ENCODE measurements around the gene AP3S2.
"Not testable (repeated sequence)": the region's sequence is repeated elsewhere in the genome, so short reads cannot be mapped to it uniquely, and the experiment has no call there.

Gene AP3S2

DNA sequence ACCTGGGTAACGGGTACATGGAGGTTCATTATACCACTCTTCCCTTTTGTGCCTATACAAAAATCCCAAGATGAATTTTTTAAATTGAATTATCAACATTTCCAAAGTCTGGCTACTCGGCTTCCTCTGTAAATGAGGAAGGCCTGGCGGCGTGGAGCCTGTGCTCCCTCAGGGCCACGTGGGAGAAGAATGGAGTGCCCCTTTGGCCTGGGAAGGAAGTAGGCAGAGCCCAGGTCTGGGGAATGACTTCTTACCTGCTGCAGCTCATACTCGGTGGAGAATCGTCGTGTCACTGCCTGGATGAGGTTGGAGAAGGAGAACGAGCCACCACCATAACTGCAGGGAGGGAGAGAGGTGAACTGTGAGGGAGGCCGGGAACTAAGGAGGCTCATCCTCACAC lies 103.6 kb downstream of the AP3S2 start:
- H3K4me3 ChIP-seq (ENCODE audit: low read length), result no peak overlapping the region
- no peak for TF ChIP-seq ZNF274 (IDR thresholded peaks at IDR 0.05; ENCODE audit: low read depth, low read length)

DNA sequence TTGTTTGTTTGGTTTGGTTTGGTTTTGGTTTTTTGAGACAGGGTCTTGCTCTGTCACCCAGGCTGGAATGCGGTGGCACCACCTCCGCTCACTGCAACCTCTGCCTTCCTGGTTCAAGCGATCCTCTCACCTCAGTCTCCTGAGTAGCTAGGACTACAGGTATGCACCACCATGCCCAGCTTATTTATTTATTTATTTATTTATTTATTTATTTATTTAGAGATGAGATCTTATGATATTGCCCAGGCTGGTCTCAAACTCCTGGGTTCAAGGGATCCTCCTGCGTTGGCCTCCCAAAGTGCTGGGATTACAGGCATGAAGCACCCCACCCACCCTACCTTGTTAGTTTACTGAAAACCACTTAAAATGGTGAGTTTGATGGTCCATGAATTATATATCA lies 105.2 kb downstream of the AP3S2 start:
- not testable (repeated sequence) for H3K4me3 ChIP-seq (ENCODE audit: low read length)

DNA sequence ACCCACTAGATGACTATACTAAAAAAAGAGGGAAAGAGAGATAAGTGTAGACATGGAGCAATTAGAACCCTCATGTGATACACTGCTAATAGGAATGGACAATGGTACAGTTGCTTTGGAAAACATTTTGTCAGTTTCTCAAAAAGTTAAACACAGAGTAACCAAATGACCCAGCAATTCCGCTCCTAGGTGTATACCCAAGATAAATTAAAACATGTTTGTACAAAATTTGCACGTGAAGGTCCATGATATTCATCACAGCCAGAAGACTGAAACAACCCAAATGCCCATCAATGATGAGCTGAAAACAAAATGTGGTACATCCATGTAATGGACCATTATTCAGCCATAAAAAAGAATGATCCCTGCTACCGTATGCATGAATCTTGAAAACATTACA lies 105.8 kb downstream of the AP3S2 start:
- no peak for TF ChIP-seq ZNF274 (IDR thresholded peaks at IDR 0.05; ENCODE audit: low read depth, low read length)
- no peak overlapping the region for H3K4me3 ChIP-seq (ENCODE audit: low read length)

DNA sequence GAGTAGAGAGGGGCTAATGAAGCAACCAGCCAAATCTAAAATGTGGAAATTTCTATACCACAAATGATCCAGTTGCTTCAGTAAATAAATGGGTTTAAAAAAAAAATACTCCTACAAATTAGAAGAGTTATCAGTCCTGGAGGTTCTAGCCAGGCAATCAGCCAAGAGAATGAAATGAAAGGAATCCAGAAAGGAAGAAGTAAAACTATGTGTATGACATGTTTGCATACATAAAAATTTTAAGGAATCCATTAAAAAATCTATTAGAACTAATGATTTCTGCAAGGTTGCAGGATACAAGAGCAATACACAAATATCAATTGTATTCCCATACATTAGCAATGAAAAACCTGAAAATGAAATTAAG lies 108.0 kb downstream of the AP3S2 start:
- no peak overlapping the region for H3K4me3 ChIP-seq (ENCODE audit: low read length)
- no peak for TF ChIP-seq ZNF274 (IDR thresholded peaks at IDR 0.05; ENCODE audit: low read depth, low read length)

DNA sequence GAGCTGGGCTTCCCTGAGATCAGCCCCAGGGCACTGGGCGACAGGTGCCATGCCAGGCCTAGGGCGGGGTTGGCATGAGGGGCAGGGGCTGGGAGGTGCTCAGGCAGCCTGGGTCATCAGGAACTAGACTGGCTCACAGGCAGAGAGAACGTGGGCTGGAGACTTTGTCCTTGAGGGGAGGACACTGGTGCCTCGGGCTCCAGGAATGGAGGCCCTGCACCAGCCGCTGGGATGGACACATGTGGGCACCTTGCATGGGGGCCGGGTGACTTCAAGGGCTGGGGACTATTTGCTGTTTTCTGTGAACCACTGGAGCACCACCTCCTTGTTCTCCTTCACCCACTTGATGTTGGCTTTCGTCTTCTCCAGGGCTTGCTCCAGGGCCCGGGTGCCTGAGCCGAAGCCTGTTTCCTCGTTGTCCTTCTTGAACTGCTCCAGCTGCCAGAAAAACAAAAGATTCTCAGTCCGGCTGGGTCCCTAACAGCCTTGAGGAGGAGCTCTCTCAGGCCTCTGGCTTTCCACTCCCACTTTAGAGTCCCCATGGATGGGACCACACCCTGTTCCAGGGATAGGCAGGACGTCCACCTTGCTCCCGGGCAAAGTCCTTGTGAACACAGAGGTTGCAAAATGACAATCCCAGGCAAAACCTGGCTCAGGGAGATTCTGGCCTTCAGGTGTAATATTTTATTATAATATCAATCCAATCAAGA lies 108.6 kb downstream of the AP3S2 start:
- no peak overlapping the region for H3K4me3 ChIP-seq (ENCODE audit: low read length)
- no peak for TF ChIP-seq ZNF274 (IDR thresholded peaks at IDR 0.05; ENCODE audit: low read depth, low read length)

DNA sequence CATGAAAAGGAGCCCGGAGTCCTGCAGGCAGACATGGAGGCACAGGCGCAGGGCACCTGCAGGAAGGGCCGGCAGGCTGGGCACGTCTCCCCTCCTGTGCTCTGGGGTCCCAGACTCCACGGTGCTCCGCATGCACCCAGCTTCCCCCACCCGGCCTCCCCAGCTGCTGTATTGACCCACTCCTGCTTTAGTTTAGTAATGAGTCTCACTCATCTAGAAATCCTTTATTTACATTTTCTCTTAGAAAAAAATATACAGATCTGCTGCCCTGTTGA lies 109.2 kb downstream of the AP3S2 start:
- TF ChIP-seq ZNF274 (IDR thresholded peaks at IDR 0.05; ENCODE audit: low read depth, low read length), result no peak

DNA sequence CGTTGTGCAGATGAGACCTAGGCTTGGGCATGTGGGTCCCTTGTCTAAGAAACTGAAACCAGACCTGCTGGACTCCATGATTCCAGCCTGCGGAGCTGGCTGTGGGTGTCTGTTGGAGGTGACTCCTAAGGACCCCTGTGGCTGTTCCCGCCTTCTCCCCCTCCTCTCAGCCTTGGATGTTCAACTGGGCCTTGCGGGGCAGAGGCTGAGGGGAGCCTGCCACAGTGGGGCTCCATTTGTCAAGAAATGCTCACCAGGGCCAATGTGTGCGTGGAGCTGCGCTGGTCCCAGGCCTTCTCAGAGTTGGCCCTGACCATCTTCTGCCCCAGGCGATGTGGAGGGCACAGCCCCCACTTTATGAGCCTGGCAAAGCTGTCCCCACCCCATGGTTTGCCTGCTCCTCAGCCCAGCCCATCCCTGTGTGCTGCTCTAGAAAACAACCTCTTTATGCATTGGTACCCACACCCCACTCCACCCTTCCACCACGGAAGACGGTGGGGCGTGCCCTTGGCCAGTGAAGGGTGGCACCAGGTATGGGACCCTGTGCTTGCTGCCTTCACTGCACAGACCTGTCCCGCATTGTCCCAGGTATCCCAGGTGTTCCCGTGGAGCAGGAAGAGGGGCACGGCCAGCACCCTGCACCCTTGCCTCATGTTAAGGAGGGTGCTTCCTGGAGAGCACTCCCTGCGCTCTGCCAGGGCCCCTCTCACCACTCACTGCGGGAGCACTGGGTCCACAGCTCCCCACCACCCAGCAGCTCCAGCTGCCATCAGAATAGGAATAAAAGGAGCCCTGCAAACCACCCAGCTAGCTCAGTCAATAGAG lies 109.7 kb downstream of the AP3S2 start:
- no peak overlapping the region for H3K4me3 ChIP-seq (ENCODE audit: low read length)
- TF ChIP-seq ZNF274 (IDR thresholded peaks at IDR 0.05; ENCODE audit: low read depth, low read length), result no peak

More for the DNA sequence above, 109.2 kb downstream of the AP3S2 start:
- H3K4me3 ChIP-seq (ENCODE audit: low read length), result no peak overlapping the region

DNA sequence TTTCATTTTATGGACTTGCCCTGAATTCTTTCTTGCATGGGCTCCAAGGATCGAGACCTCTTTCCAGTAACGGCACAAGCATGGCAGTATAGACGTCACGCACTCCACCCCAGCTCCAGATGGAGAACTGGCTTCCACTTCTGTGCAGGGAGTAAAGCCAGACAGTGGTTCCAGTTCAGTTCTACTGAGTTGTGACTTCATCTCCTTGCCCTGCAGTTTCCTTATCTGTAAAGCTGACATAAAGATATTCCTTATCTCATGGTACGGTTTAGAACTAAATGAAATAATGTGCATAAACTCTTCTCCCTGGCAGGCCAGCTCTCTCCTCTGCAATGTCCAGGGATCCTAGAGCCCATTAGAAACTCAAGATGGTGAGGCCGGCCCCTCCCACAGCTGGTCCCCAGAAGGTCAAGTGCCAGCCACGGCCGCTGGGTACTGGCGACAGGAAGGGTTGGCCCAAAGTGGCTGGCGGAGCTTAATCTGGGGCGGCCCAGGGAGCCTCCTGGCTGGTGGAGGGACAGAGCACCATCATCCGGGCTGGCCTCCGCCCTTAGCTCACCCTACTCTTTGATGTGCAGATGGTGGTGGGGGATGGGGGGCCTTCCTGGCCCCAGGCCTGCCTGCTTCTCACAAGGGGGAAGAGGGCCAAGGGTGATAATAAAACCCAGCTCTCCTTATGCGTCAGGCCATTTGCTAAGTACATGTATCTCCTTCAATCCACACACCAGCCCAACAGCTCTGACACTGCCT lies 110.5 kb downstream of the AP3S2 start:
- H3K4me3 ChIP-seq (ENCODE audit: low read length), result no peak overlapping the region

DNA sequence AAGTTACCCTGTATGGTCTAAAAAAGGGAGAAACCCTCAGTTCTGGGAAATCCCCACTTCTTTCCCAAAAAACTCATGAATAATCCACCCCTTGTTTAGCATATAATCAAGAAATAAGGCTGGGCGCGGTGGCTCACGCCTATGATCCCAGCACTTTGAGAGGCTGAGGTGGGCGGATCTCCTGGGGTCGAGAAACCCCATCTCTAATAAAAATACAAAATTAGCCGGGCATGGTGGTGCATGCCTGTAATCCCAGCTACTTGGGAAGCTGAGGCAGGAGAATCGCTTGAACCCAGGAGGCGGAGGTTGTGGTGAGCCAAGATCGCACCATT lies 111.2 kb downstream of the AP3S2 start:
- not testable (repeated sequence) for H3K4me3 ChIP-seq (ENCODE audit: low read length)

More for the DNA sequence above, 110.5 kb downstream of the AP3S2 start:
- no peak for TF ChIP-seq ZNF274 (IDR thresholded peaks at IDR 0.05; ENCODE audit: low read depth, low read length)

DNA sequence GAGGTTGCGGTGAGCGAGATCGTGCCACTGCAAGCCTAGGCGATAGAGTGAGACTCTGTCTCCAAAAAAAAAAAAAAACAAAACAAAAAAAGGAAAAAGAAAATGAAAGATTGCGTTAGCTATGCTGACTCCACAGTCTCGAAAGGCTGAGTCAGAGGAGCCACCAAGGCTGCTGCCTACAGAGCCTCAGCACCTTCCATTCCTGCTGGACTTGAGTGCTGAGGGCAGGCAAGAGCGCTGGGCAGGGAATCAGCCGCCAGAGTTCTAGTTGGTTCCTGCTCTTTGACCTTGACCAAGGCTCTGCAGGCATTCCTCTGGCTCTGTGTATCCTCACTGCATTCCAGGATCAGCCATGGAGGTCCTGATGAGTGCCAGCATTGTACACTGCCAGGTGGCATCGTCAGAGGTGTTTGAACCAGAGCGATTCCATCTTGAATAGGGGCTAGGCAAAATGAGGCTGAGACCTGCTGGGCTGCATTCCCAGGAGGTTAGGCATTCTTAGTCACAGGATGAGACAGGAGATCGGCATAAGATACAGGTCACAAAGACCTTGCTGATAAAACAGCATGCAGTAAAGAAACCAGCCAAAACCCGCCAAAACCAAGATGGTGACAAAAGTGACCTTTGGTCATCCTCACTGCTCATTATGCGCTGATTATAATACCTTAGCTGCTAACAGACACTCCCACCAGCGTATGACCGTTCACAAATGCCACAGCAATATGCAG lies 111.7 kb downstream of the AP3S2 start:
- H3K4me3 ChIP-seq (ENCODE audit: low read length), result no peak overlapping the region
- no peak for TF ChIP-seq ZNF274 (IDR thresholded peaks at IDR 0.05; ENCODE audit: low read depth, low read length)

DNA sequence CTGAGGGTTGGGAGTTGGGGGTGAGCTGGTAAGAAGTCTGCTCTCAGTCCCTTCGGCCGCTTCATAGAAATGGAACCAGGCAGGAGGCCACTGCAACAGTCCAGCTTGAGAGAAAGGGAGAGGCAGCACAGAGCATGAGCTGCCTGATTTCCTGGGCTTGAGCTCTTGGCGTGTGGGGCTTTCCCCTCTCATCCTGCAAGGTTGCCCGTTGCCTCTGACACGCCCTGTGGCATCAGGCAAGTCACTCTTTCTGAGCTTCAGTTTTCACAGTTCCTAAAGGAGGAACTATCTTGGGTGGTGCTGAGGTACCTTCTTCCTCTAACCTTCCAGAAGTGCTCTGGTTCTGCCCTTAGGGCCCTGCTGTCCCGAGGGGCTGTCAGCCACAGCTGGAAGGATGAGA lies 112.7 kb downstream of the AP3S2 start:
- no peak overlapping the region for H3K4me3 ChIP-seq (ENCODE audit: low read length)

DNA sequence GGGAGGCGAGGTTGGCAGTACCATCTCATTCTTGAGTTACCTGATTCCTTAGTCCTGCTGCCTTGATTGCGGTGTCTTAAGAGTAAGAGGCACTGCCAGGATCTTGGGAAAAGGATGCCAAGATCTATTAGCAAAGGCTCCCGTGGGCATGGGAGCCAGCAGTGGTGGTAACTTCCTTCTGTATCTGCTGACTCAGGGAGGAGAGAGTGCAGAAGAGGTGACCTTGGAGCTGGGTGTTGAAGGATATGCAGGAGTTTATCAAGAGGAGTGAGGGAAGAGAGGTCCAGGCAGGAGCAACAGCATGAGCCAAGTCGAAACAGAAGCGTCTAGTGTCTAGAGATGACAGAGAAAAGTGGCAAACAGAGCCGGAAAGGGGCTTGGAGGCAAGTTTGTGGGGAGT lies 113.2 kb downstream of the AP3S2 start:
- TF ChIP-seq ZNF274 (IDR thresholded peaks at IDR 0.05; ENCODE audit: low read depth, low read length), result no peak
- H3K4me3 ChIP-seq (ENCODE audit: low read length), result no peak overlapping the region

More for the DNA sequence above, 112.7 kb downstream of the AP3S2 start:
- TF ChIP-seq ZNF274 (IDR thresholded peaks at IDR 0.05; ENCODE audit: low read depth, low read length), result no peak

Data from GM08714 (cell line).